ENCODE results near the gene RABIF.

- TF ChIP-seq, protein P1, sequence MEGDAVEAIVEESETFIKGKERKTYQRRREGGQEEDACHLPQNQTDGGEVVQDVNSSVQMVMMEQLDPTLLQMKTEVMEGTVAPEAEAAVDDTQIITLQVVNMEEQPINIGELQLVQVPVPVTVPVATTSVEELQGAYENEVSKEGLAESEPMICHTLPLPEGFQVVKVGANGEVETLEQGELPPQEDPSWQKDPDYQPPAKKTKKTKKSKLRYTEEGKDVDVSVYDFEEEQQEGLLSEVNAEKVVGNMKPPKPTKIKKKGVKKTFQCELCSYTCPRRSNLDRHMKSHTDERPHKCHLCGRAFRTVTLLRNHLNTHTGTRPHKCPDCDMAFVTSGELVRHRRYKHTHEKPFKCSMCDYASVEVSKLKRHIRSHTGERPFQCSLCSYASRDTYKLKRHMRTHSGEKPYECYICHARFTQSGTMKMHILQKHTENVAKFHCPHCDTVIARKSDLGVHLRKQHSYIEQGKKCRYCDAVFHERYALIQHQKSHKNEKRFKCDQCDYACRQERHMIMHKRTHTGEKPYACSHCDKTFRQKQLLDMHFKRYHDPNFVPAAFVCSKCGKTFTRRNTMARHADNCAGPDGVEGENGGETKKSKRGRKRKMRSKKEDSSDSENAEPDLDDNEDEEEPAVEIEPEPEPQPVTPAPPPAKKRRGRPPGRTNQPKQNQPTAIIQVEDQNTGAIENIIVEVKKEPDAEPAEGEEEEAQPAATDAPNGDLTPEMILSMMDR (IDR thresholded peaks at IDR 0.05; ENCODE audit: borderline replicate concordance, extremely low read depth, low read length, poor library complexity, severe bottlenecking) = no peak
- TF ChIP-seq EZH2 (IDR thresholded peaks at IDR 0.05; ENCODE audit: borderline replicate concordance, low read depth, low read length, severe bottlenecking) = no peak
These were observed 16.4 kb upstream of the RABIF start for GRCh38 chr1:202905331-202905730.

Data from DND-41 (cell line).